RWPE2 (cell line): ENCODE results near the gene KLHL14.
"Not testable (repeated sequence)": the region's sequence is repeated elsewhere in the genome, so short reads cannot be mapped to it uniquely, and the experiment has no call there.

ENCODE experiments used
- ATAC-seq: fragments of 200-7000 bp; cut with Tn5 transposase; 3 replicates; pipeline ENCODE4 v1.9.1; 2021; ENCODE audit warnings: low read depth
- DNase-seq: peaks from one replicate; pipeline ENCODE4 v3.0.0-alpha.2; 2020; ENCODE audit warnings: low spot score
- H3K27ac ChIP-seq: fragments of 450-650 bp; 2 replicates; pipeline ENCODE4 v1.5.1; 2017; ENCODE audit warnings: mild to moderate bottlenecking; ENCODE audit not compliant: poor library complexity, severe bottlenecking
- H3K27me3 ChIP-seq: fragments of 250-450 bp; sonication (Bioruptor Pico); 2 replicates; pipeline ENCODE4 v1.5.1; 2021; ENCODE audit warnings: mild to moderate bottlenecking, moderate library complexity; ENCODE audit not compliant: insufficient read depth, poor library complexity, severe bottlenecking
- H3K36me3 ChIP-seq: fragments of 250-450 bp; sonication (Bioruptor Pico); 2 replicates; pipeline ENCODE4 v1.5.1; 2020; ENCODE audit warnings: low read depth, mild to moderate bottlenecking, moderate library complexity
- H3K4me1 ChIP-seq: fragments of 250-450 bp; sonication (Bioruptor Pico); 2 replicates; pipeline ENCODE4 v1.5.1; 2021; ENCODE audit warnings: mild to moderate bottlenecking, moderate library complexity; ENCODE audit not compliant: insufficient read depth, poor library complexity, severe bottlenecking
- H3K4me3 ChIP-seq: fragments of 250-450 bp; sonication (Bioruptor Pico); 2 replicates; pipeline ENCODE4 v1.5.1; 2021; ENCODE audit warnings: mild to moderate bottlenecking, moderate library complexity; ENCODE audit not compliant: severe bottlenecking
- H3K9me3 ChIP-seq: fragments of 250-450 bp; sonication (Bioruptor Pico); 2 replicates; pipeline ENCODE4 v1.5.1; 2021; ENCODE audit warnings: mild to moderate bottlenecking, moderate library complexity; ENCODE audit not compliant: severe bottlenecking
- TF ChIP-seq, protein P1 (sequence below): fragments of 450-650 bp; IDR thresholded peaks from one replicate; pipeline ENCODE4 v1.5.1; 2017; ENCODE audit warnings: mild to moderate bottlenecking, moderate library complexity; ENCODE audit not compliant: poor library complexity, severe bottlenecking

KLHL14 gene

DNA sequence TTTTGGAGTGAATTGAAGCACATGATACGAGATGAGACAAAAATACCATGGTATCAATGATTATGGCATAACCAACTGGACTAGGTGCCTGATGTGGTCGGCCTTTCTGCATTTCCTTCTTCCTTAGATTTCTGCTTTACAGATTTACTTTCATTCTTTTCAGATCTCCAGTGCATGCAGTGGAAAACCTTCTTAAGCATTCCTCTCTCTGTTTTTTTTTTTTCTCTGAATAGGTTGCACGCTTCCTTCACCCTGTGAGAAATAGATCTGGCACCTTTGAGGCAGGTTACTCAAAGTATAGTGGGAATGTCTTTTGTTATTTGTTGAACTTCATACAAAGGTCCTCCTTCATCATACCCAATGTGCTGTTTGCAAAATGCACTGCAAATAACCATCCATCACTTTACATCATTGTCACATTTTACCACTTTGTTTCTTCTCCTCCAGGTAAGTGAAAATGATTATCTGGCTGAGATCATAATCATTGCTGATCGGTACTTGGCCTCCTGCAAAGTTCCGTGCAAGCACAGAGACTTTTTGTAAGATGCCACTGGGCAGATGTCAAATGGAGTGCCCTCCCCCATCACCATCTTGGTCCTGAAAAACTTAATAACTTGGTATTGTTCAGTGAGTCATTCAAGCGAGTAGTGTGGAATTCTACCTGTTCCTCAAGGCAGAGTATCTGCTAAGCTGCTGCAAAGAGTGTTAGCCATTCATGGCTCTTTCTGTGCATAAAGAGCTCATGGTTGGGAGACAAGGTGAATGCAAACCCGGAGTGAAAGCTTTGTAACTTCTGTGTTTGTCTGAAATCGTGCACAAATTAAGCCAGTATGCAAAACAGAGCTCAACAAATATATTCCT, 30.0 kb upstream of the KLHL14 start:
- Histone ChIP-seq H3K9me3 (no peaks in the 10 kb centered on the region), H3K27ac (no peak overlapping the region), H3K27me3 (no peaks in the 10 kb centered on the region), H3K4me1 (no peaks in the 10 kb centered on the region), H3K36me3 (no peaks in the 10 kb centered on the region), H3K4me3 (no peak overlapping the region)
- TF ChIP-seq, protein P1, sequence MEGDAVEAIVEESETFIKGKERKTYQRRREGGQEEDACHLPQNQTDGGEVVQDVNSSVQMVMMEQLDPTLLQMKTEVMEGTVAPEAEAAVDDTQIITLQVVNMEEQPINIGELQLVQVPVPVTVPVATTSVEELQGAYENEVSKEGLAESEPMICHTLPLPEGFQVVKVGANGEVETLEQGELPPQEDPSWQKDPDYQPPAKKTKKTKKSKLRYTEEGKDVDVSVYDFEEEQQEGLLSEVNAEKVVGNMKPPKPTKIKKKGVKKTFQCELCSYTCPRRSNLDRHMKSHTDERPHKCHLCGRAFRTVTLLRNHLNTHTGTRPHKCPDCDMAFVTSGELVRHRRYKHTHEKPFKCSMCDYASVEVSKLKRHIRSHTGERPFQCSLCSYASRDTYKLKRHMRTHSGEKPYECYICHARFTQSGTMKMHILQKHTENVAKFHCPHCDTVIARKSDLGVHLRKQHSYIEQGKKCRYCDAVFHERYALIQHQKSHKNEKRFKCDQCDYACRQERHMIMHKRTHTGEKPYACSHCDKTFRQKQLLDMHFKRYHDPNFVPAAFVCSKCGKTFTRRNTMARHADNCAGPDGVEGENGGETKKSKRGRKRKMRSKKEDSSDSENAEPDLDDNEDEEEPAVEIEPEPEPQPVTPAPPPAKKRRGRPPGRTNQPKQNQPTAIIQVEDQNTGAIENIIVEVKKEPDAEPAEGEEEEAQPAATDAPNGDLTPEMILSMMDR = no peak
- DNase-seq = no peak
- ATAC-seq = no peak

DNA sequence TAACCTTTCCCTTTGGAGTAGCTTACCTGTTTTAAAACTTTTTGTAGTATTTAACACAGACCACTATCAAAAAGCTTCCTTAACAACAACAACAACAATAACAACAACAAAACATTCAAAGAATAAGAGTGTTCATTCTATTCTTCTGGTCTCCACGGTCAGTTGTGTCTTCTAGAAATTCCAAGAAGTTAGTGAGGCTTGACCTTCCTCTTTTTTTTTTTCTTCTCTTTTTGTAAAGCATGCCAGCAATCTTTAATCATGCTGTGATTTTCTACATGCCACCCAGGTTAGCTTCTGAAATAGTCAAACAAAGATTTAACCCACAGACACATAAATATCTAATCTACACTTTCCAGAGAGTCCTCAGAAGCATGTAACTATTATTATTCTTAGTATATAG, 28.4 kb upstream of the KLHL14 start:
- H3K4me1 ChIP-seq = no peaks in the 10 kb centered on the region
- no peaks in the 10 kb centered on the region for H3K36me3 ChIP-seq
- no peaks in the 10 kb centered on the region for H3K27me3 ChIP-seq
- H3K4me3 ChIP-seq = no peak overlapping the region
- DNase-seq = no peak
- no peak overlapping the region for H3K27ac ChIP-seq
- TF ChIP-seq, protein P1 = no peak
- no peak for ATAC-seq
- no peaks in the 10 kb centered on the region for H3K9me3 ChIP-seq

DNA sequence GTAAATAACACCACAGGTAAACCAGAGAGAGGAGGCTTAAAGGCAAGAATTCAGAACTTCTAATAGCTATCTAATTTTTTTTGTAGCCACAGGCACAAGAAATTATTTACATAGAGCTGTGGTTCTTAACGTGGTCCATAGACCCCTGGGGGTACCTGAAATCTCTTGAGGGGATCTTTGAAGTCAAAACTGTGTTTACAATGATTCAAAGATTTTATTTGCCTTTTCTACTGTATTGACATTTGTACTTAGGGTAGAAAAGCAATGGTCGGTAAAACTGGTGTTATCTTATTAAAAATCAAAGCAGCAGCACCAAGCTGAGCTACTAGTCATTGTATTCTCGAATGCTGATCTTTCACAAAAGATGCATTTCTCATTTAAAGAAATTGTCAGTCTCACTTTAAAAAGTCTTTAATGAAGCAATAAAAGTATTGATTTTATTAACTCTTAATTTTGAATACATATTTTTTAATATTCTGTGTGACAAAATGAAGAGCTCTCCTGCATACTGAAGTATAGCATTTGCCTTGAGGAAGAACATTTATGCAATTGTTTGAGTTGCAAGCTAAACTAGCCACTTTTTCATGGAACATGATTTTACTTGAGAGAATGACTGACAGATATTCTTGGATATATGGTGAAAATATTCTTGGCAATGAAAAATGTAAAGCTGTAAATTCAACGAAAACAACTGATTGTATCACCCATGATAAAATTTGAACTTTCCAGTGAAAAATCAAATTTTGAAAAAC, 25.6 kb upstream of the KLHL14 start:
- no peak for ATAC-seq
- H3K27me3 ChIP-seq = no peaks in the 10 kb centered on the region
- H3K36me3 ChIP-seq = no peaks in the 10 kb centered on the region

DNA sequence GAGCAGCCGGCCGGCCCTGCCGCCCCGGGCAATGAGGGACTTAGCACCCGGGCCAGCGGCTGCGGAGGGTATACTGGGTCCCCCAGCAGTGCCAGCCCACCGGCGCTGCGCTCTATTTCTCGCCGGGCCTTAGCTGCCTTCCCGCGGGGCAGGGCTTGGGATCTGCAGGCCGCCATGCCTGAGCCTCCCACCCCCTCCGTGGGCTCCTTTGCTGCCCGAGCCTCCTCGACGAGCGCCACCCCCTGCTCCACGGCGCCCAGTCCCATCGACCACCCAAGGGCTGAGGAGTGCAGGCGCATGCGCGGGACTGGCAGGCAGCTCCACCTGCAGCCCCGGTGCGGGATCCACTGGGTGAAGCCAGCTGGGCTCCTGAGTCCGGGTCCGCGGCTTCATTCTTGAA, 21.8 kb upstream of the KLHL14 start:
- not testable (repeated sequence) for ATAC-seq, H3K27ac ChIP-seq, H3K9me3 ChIP-seq, DNase-seq, H3K4me1 ChIP-seq, H3K36me3 ChIP-seq, H3K27me3 ChIP-seq, H3K4me3 ChIP-seq

More for the DNA sequence above, 25.6 kb upstream of the KLHL14 start:
- Histone ChIP-seq H3K9me3 (no peaks in the 10 kb centered on the region), H3K4me3 (no peak overlapping the region), H3K27ac (no peak overlapping the region), H3K4me1 (no peaks in the 10 kb centered on the region)
- TF ChIP-seq, protein P1 = no peak
- DNase-seq = no peak

DNA sequence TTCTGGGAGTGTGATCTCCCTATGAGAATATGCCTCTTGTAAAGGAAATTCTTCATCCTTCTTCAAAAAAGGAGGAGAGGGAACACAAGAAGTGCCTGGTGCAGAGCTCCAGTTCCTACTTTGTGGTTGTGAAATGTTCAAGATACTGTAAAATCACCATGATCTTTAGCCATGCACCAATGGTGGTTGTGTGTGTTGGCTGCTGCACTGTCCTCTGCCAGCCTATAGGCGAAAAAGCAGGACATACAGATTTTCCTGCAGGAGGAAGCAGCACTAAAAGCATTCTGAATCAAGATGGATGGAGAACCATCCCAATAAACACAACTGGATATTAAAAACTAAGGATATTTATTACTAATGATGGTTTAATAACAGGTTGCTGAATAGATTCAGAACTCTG, 6.2 kb upstream of the KLHL14 start:
- TF ChIP-seq, protein P1 = no peak
- no peak overlapping the region for H3K27ac ChIP-seq
- no peaks in the 10 kb centered on the region for H3K4me1 ChIP-seq
- peaks cover 15% of the 10 kb centered on the region for H3K27me3 ChIP-seq
- no peaks in the 10 kb centered on the region for H3K9me3 ChIP-seq
- DNase-seq = no peak
- ATAC-seq = no peak
- no peak overlapping the region for H3K4me3 ChIP-seq
- H3K36me3 ChIP-seq = no peaks in the 10 kb centered on the region
